K562 (cell line): ENCODE results near the gene TYRO3.

Experiments
- CCAR2 ChIP-seq: fragments of 200-400 bp; formaldehyde crosslinking; IDR thresholded peaks from 2 replicates; pipeline ENCODE4 v1.6.1; 2017; ENCODE audit warnings: mild to moderate bottlenecking, low read depth, low read length
- CTCF ChIP-seq, 3 experiments: IDR thresholded peaks in 2 of 3; conservative IDR thresholded peaks in 1 of 3; 2 replicates each; pipeline ENCODE4 v1.5.1; 2011 to 2012; ENCODE audit warnings: low read length in 3 of 3, mild to moderate bottlenecking in 3 of 3, control low read depth in 2 of 3, improper control_type of control experiment in 1 of 3, inconsistent platforms in 1 of 3, low read depth in 1 of 3, mixed read lengths in 1 of 3, moderate library complexity in 1 of 3; ENCODE audit not compliant: insufficient read depth in 2 of 3
- MLLT1 ChIP-seq, 2 experiments: fragments of 450-650 bp; IDR thresholded peaks; 2 replicates each; pipeline ENCODE4 v1.6.1; 2016
- POLR2A ChIP-seq: fragments of 450-650 bp; conservative IDR thresholded peaks from 2 replicates; pipeline ENCODE4 v1.6.1; 2016
- TARDBP ChIP-seq: fragments of 450-650 bp; IDR thresholded peaks from 2 replicates; pipeline ENCODE4 v1.6.1; 2016
- ZBTB11 ChIP-seq, 3 experiments: fragments of 200-800 bp in 1 of 3; fragments of 250-450 bp in 1 of 3; fragments of 450-650 bp in 1 of 3; sonication (Bioruptor Pico) in 1 of 3; sonication (Bioruptor generic) in 1 of 3; formaldehyde crosslinking in 1 of 3; IDR thresholded peaks; 2 replicates each; pipeline versions ENCODE4 v1.6.1 to v1.8.0; 2016 to 2022; ENCODE audit warnings: mild to moderate bottlenecking in 2 of 3, missing genetic modification characterization in 2 of 3, missing compliant biosample characterization in 1 of 3, moderate library complexity in 1 of 3

GRCh38 chr15:41596972-41597371 is 38.0 kb downstream of the TYRO3 start:
- TF ChIP-seq TARDBP = no peak
- no peak for TF ChIP-seq POLR2A
- no peak for TF ChIP-seq MLLT1 (IDR thresholded peaks at IDR 0.05)
- no peak for TF ChIP-seq CCAR2
- no peak for TF ChIP-seq CTCF (IDR thresholded peaks at IDR 0.05 in 2 of 3, conservative IDR thresholded peaks at IDR 0.05 in 1 of 3; ENCODE audit: insufficient read depth in 2 of 3, low read depth in 1 of 3, low read length in 3 of 3)
- TF ChIP-seq ZBTB11 (CRISPR knock-in tag; IDR thresholded peaks at IDR 0.05) = no peak
